Upper lobe of left lung (tissue), 6 donors: Measurements from ENCODE around the gene SLC6A6. TPM values are rescaled to one million over a fixed set of nuclear protein-coding genes. Genes with fewer than 3 reads are reported as not detected.

Experiments
- ATAC-seq, 2 donors: fragments of 200-7000 bp; cut with Tn5 transposase; one replicate each; pipeline ENCODE4 v1.9.1; 2022; ENCODE audit warnings: mild to moderate bottlenecking in 2 of 2, moderate library complexity in 2 of 2; ENCODE audit not compliant: low FRiP score in 2 of 2
- DNase-seq, 2 donors: peaks; one replicate each; pipeline ENCODE4 v3.0.0-alpha.2; 2019 to 2020
- H3K27ac ChIP-seq, 4 donors: fragments of 200-600 bp; sonication (generic); one replicate each; pipeline ENCODE4 v1.5.1; 2016 to 2019
- H3K27me3 ChIP-seq, 4 donors: fragments of 200-600 bp; sonication (generic); one replicate each; pipeline ENCODE4 v1.5.1; 2017 to 2019
- H3K36me3 ChIP-seq, 4 donors: fragments of 200-600 bp; sonication (generic); one replicate each; pipeline ENCODE4 v1.5.1; 2016 to 2019
- H3K4me1 ChIP-seq, 4 donors: fragments of 200-600 bp; sonication (generic); one replicate each; pipeline ENCODE4 v1.5.1; 2018 to 2019
- H3K4me3 ChIP-seq, 4 donors: fragments of 200-600 bp; sonication (generic); one replicate each; pipeline ENCODE4 v1.5.1; 2017 to 2019; ENCODE audit warnings: mild to moderate bottlenecking in 2 of 4, moderate library complexity in 1 of 4
- H3K9me3 ChIP-seq, 4 donors: fragments of 200-600 bp; sonication (generic); one replicate each; pipeline ENCODE4 v1.5.1; 2018 to 2019
- CTCF ChIP-seq, 6 experiments: fragments of 450-650 bp in 4 of 6; fragments of 200-600 bp in 2 of 6; sonication (generic) in 2 of 6; IDR thresholded peaks; one replicate each; pipeline ENCODE4 v1.5.1; 2016 to 2019; ENCODE audit warnings: antibody characterized with exemption in 6 of 6
- EP300 ChIP-seq, 4 donors: sonication (generic); formaldehyde crosslinking; IDR thresholded peaks; one replicate each; pipeline ENCODE4 v1.5.1; 2017; ENCODE audit warnings: antibody characterized with exemption in 4 of 4, control low read depth in 2 of 4
- POLR2A ChIP-seq, 4 donors: fragments of 450-650 bp; IDR thresholded peaks; one replicate each; pipeline ENCODE4 v1.5.1; 2016 to 2017; ENCODE audit warnings: antibody characterized with exemption in 4 of 4, mild to moderate bottlenecking in 2 of 4
- POLR2AphosphoS5 ChIP-seq, 2 donors: sonication (generic); formaldehyde crosslinking; IDR thresholded peaks; one replicate each; pipeline ENCODE4 v1.5.1; 2017; ENCODE audit warnings: antibody characterized with exemption in 2 of 2
- WGBS, 2 donors: methylation state at CpG; one replicate each; pipeline ENCODE4 v1.1.5; 2017 to 2018; 5-methylcytosine and 5-hydroxymethylcytosine counted together
- total RNA-seq, 6 donors: library from RNA; depleted of rRNA in 4 of 6; stranded (reverse); fragments of >200 nt in 4 of 6; gene quantifications; one replicate each; pipeline versions ENCODE4 v1.1.0 to v1.2.1, GENCODE V29; 2016 to 2021
- donor health status: DM: no; HTN: no; CAD: no; lungs with moderate emphysema.
- donor health status: DM: no; HTN: yes; CAD: no; lungs with severe emphysema.

SLC6A6 gene
- total RNA-seq, 6 donors from 2014 or later = 60.6 to 154 (median 92.8) TPM

DNA sequence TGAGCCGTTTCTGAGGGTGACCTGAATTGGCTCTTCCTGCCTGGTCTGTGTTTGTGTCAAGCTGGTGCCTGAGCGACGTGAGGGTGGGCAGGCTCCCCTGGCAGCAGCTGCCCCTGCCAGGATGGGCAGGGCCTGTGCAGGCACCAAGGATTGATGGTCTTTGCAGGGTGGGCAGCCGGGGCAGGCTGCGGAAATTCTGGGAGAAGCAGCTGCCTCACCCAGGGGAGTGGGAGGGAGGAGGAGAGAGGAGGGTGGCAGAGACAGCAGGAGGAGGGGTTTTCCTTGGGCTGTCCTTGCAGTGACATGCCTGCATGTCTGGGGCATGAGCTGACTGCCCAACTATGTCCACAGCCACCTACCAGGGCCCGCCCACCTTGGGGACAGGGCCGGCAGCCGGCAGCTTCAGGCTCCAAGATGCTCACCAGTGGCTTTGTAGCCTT, 27.9 kb upstream of the SLC6A6 start:
- H3K4me1 ChIP-seq = peaks cover 26 to 72% (median 53%) of the 10 kb centered on the region in 4 donors

GRCh38 chr3:14375192-14375591, 27.2 kb upstream of the SLC6A6 start:
- ATAC-seq (no peak), DNase-seq (no peak)
- Histone ChIP-seq H3K4me1 (peaks cover 26 to 64% (median 46%) of the 10 kb centered on the region in 4 donors), H3K27ac (no peak overlapping the region), H3K9me3 (no peaks in the 10 kb centered on the region), H3K4me3 (no peak overlapping the region), H3K36me3 (no peaks in the 10 kb centered on the region), H3K27me3 (no peaks in the 10 kb centered on the region)
- WGBS, 2 donors = 75 to 83% methylated on average over 4 of the region's 4 CpGs
- TF ChIP-seq POLR2AphosphoS5 (IDR thresholded peaks at IDR 0.05) = no peak
- TF ChIP-seq CTCF (IDR thresholded peaks at IDR 0.05) = no peak
- no peak for TF ChIP-seq POLR2A (IDR thresholded peaks at IDR 0.05)
- no peak for TF ChIP-seq EP300 (IDR thresholded peaks at IDR 0.05)

More for the DNA sequence above, 27.9 kb upstream of the SLC6A6 start:
- Histone ChIP-seq H3K27ac (peak overlapping the region in 2 of 4 donors; percentile 2 to 7), H3K27me3 (no peaks in the 10 kb centered on the region), H3K36me3 (no peaks in the 10 kb centered on the region), H3K9me3 (no peaks in the 10 kb centered on the region), H3K4me3 (no peak overlapping the region)
- 70 to 83% methylated on average over 3 to 8 of the region's 8 CpGs for WGBS, 2 donors
- peak; percentile 50 for DNase-seq
- no peak for ATAC-seq
- no peak for TF ChIP-seq EP300 (IDR thresholded peaks at IDR 0.05)
- no peak for TF ChIP-seq CTCF (IDR thresholded peaks at IDR 0.05)
- TF ChIP-seq POLR2A (IDR thresholded peaks at IDR 0.05) = no peak
- TF ChIP-seq POLR2AphosphoS5 (IDR thresholded peaks at IDR 0.05) = no peak

GRCh38 chr3:14376348-14377043, 25.9 kb upstream of the SLC6A6 start:
- no peaks in the 10 kb centered on the region for H3K27me3 ChIP-seq
- no peak for TF ChIP-seq EP300 (IDR thresholded peaks at IDR 0.05)
- no peak overlapping the region for H3K4me3 ChIP-seq
- no peaks in the 10 kb centered on the region for H3K36me3 ChIP-seq
- no peaks in the 10 kb centered on the region for H3K9me3 ChIP-seq
- 80 to 90% methylated on average over 3 to 9 of the region's 9 CpGs for WGBS, 2 donors
- ATAC-seq = no peak
- peak overlapping the region in 3 of 4 donors; percentile 44 to 82 (median 68) for H3K27ac ChIP-seq
- no peak for DNase-seq
- H3K4me1 ChIP-seq = peaks cover 19 to 51% (median 33%) of the 10 kb centered on the region in 4 donors

DNA sequence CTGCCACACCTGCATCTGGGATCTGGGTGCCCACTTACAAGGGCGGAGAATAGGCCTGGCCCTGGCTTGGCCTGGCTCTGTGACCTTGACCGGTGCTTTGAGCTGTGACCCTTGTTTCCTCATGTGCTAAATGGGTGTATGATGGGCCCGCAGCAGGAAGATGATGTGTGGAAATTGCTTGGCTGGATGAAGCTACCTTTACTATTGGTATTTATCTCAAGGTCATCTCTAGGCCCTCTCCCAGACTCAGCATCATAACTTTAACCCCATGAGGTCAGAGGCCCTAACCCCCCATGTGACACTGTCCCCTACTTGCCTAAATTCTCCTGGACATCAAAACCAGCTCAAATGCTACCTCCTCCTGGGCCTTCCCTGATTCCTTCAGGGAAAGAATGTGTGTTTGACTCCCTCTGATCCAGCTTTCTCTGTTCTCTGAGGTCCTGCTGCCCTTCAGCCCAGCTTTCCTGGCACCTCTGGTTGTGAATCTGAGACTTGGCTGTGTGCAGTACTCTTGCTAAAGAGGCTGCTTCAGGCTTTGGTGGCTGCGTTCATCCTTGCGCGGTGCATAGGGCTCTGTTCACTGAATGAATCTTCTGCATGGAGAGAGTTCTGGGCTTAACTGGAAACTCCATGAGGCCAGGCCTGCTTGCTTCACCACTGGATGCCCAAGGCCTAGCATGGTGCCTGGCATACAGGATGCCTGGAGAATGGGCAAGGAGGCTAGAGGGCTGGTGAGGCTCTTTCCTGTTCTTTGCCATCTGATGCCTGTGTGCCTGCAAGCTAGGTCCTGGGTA, 25.2 kb upstream of the SLC6A6 start:
- peak overlapping the region; percentile 44 to 82 (median 70) for H3K27ac ChIP-seq
- ATAC-seq = no peak
- DNase-seq = no peak
- H3K36me3 ChIP-seq = no peaks in the 10 kb centered on the region
- peaks cover 11 to 44% (median 26%) of the 10 kb centered on the region in 4 donors for H3K4me1 ChIP-seq
- 73 to 81% methylated on average over 5 to 6 of the region's 6 CpGs for WGBS, 2 donors
- H3K4me3 ChIP-seq = no peak overlapping the region
- H3K27me3 ChIP-seq = no peaks in the 10 kb centered on the region
- TF ChIP-seq CTCF (IDR thresholded peaks at IDR 0.05) = no peak
- no peak for TF ChIP-seq EP300 (IDR thresholded peaks at IDR 0.05)
- TF ChIP-seq POLR2A (IDR thresholded peaks at IDR 0.05) = no peak
- no peak for TF ChIP-seq POLR2AphosphoS5 (IDR thresholded peaks at IDR 0.05)
- H3K9me3 ChIP-seq = no peaks in the 10 kb centered on the region

DNA sequence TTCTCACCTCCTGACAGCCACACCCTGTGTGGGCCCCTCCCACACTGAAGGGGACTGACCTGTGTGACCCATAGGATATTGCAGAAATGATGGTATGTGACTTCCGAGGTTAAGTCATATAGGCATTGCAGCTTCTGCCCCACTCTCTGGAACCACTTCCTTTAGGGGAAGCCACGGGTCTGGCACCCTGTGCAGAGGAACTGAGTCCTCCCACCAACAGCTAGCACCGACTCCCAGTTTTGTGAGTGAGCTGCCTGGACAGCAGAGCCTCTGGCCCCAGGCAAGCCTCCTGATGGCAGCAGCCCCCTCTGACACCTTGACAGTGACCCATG, 24.6 kb upstream of the SLC6A6 start:
- TF ChIP-seq EP300 (IDR thresholded peaks at IDR 0.05) (peak in 1 of 4 donors; percentile 31), POLR2AphosphoS5 (IDR thresholded peaks at IDR 0.05) (peak; percentile 70 to 72), CTCF (IDR thresholded peaks at IDR 0.05) (no peak), POLR2A (IDR thresholded peaks at IDR 0.05) (peak in 1 of 4 donors; percentile 30)
- peaks cover 6 to 38% (median 20%) of the 10 kb centered on the region in 4 donors for H3K4me1 ChIP-seq
- peak; percentile 69 to 77 for ATAC-seq
- H3K27ac ChIP-seq = peak overlapping the region; percentile 44 to 82 (median 70)
- no peaks in the 10 kb centered on the region for H3K36me3 ChIP-seq
- H3K4me3 ChIP-seq = no peak overlapping the region
- no peaks in the 10 kb centered on the region for H3K9me3 ChIP-seq
- 63% methylated on average over 3 of the region's 3 CpGs; no CpG with 5 or more reads in 1 of the 2 donors for WGBS, 2 donors
- peak in 1 of 2 donors; percentile 78 for DNase-seq
- no peaks in the 10 kb centered on the region for H3K27me3 ChIP-seq
